Activated naive CD4-positive, alpha-beta T cell treated with anti-CD3 and anti-CD28 coated beads, Interleukin-2, amount 50 U/mL, for 24 hours (primary cell): Measurements from ENCODE around the gene DDI2.
A peak's percentile ranks its signal among the peaks of the same experiment; 100 is the strongest.
"Not testable (repeated sequence)": the region's sequence is repeated elsewhere in the genome, so short reads cannot be mapped to it uniquely, and the experiment has no call there.

Source experiments
- H3K27ac Mint-ChIP-seq: one replicate; pipeline ENCODE4 v1.8.0; 2021; ENCODE audit warnings: mild to moderate bottlenecking, mixed read lengths
- H3K27me3 Mint-ChIP-seq: one replicate; pipeline ENCODE4 v1.8.0; 2021; ENCODE audit warnings: mixed read lengths
- H3K36me3 Mint-ChIP-seq: one replicate; pipeline ENCODE4 v1.8.0; 2021; ENCODE audit warnings: mixed read lengths
- H3K4me1 Mint-ChIP-seq: one replicate; pipeline ENCODE4 v1.8.0; 2021; ENCODE audit warnings: mixed read lengths
- H3K4me3 Mint-ChIP-seq: one replicate; pipeline ENCODE4 v1.8.0; 2021; ENCODE audit warnings: mild to moderate bottlenecking, mixed read lengths
- H3K9me3 Mint-ChIP-seq: one replicate; pipeline ENCODE4 v1.8.0; 2021; ENCODE audit warnings: mixed read lengths

DDI2 gene

GRCh38 chr1:15595809-15596617 is 21.2 kb upstream of the DDI2 start:
- H3K4me1 Mint-ChIP-seq, result no peaks in the 10 kb centered on the region
- H3K27ac Mint-ChIP-seq, result no peak overlapping the region
- H3K9me3 Mint-ChIP-seq, result no peaks in the 10 kb centered on the region
- no peak overlapping the region for H3K4me3 Mint-ChIP-seq
- no peaks in the 10 kb centered on the region for H3K36me3 Mint-ChIP-seq
- no peaks in the 10 kb centered on the region for H3K27me3 Mint-ChIP-seq

DNA sequence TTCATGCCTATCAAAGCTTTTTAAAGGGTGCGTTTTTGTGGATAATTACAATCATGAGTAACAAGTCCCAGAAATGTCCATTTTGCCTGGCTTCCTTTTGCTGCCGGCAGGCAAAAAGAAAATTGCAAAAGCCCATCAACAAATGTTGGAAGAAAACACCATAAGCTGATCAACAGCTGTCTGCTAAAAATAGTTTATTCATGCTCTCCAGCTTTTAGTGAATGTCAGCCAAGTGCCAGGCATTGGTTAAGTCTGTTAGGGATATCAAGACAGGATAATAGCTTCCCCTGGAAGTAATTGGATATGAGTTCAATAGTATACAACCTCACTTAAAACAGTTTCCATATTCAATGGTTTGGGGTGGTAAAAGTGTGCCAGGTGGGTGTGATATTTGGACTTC is 18.8 kb upstream of the DDI2 start:
- peaks cover 4% of the 10 kb centered on the region for H3K4me1 Mint-ChIP-seq
- H3K9me3 Mint-ChIP-seq, result no peaks in the 10 kb centered on the region
- H3K36me3 Mint-ChIP-seq, result no peaks in the 10 kb centered on the region
- H3K4me3 Mint-ChIP-seq, result no peak overlapping the region
- no peak overlapping the region for H3K27ac Mint-ChIP-seq
- no peaks in the 10 kb centered on the region for H3K27me3 Mint-ChIP-seq

DNA sequence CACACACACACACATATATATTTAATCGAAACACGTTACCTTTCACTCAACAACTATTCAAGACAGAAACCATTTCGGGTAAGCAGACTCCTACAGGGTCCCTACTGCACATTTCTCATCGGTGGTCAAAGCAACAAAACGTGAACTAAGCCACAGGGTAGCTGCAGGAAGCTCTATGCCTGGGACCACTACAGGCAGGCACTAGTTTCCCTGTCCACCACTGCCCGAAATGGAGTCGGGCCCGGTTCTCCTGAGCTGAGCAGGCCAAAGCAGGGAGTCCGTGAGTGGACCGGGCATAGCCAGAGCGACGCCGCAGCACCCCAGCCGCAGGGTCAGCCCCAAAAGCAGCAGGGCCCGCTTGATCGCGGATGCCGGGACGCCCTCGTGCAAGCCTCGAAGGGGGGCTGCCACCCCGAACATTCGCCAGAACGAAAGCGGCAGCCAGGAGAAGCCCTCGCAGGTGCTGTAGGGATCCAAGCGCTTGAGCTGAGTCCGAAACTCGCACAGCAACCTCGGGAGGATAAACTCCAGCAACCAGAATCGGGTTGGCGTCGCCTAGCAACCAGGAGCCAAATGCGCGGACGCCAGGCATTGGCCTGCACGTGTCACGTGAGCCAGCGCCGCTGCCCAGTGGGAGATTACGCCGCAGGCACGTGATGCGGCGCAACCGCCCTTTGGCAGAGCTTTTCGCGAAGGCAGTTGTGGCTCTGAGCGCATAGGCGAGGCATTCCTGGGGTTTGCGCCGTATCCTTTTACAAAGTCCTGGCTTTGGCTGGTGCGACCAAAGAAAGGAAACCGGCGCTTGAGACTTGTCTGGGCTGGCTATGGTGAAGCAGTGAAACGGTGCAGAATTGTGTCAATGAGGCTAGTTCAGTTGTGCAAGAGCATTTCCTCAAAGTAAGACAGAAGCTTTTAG is 13.9 kb upstream of the DDI2 start:
- H3K27ac Mint-ChIP-seq, result peak overlapping the region; percentile 74
- H3K4me3 Mint-ChIP-seq, result peak overlapping the region; percentile 82
- H3K4me1 Mint-ChIP-seq, result peaks cover 9% of the 10 kb centered on the region
- no peaks in the 10 kb centered on the region for H3K27me3 Mint-ChIP-seq
- no peaks in the 10 kb centered on the region for H3K9me3 Mint-ChIP-seq
- no peaks in the 10 kb centered on the region for H3K36me3 Mint-ChIP-seq

DNA sequence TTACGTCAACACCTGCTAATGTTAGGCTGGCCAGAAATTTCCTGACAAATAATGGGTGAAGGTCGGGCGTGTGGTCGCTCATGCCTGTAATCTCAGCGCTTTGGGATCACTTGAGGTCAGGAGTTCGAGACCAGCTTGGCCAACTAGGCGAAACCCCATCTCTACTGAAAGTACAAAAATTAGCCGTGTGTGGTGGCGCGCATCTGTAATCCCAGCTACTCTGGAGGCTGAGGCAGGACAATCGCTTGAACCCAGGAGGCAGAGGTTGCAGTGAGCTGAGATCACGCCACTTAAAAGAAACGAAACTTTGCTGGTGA is 13.3 kb upstream of the DDI2 start:
- H3K36me3 Mint-ChIP-seq, H3K27me3 Mint-ChIP-seq, H3K4me1 Mint-ChIP-seq, H3K27ac Mint-ChIP-seq, H3K9me3 Mint-ChIP-seq: not testable (repeated sequence)
- H3K4me3 Mint-ChIP-seq, result peak overlapping the region; percentile 82

GRCh38 chr1:15604400-15604799 is 12.9 kb upstream of the DDI2 start:
- H3K4me1 Mint-ChIP-seq, H3K9me3 Mint-ChIP-seq, H3K27ac Mint-ChIP-seq, H3K36me3 Mint-ChIP-seq, H3K27me3 Mint-ChIP-seq: not testable (repeated sequence)
- peak overlapping the region; percentile 11 for H3K4me3 Mint-ChIP-seq

- no peak overlapping the region for H3K27ac Mint-ChIP-seq
- no peaks in the 10 kb centered on the region for H3K9me3 Mint-ChIP-seq
- H3K4me1 Mint-ChIP-seq, result peaks cover 9% of the 10 kb centered on the region
- H3K27me3 Mint-ChIP-seq, result no peaks in the 10 kb centered on the region
- H3K4me3 Mint-ChIP-seq, result no peak overlapping the region
- no peaks in the 10 kb centered on the region for H3K36me3 Mint-ChIP-seq
Measured at GRCh38 chr1:15605398-15606383, 11.6 kb upstream of the DDI2 start.

- no peak overlapping the region for H3K27ac Mint-ChIP-seq
- H3K4me1 Mint-ChIP-seq, result no peaks in the 10 kb centered on the region
- no peak overlapping the region for H3K4me3 Mint-ChIP-seq
- H3K27me3 Mint-ChIP-seq, result no peaks in the 10 kb centered on the region
- H3K9me3 Mint-ChIP-seq, result no peaks in the 10 kb centered on the region
- no peaks in the 10 kb centered on the region for H3K36me3 Mint-ChIP-seq
Measured at GRCh38 chr1:15609631-15610030, 7.6 kb upstream of the DDI2 start.

GRCh38 chr1:15610167-15610566 is 7.1 kb upstream of the DDI2 start:
- Mint-ChIP-seq H3K4me3 (no peak overlapping the region), H3K4me1 (no peaks in the 10 kb centered on the region), H3K27ac (no peak overlapping the region), H3K27me3 (no peaks in the 10 kb centered on the region), H3K9me3 (no peaks in the 10 kb centered on the region), H3K36me3 (no peaks in the 10 kb centered on the region)

DNA sequence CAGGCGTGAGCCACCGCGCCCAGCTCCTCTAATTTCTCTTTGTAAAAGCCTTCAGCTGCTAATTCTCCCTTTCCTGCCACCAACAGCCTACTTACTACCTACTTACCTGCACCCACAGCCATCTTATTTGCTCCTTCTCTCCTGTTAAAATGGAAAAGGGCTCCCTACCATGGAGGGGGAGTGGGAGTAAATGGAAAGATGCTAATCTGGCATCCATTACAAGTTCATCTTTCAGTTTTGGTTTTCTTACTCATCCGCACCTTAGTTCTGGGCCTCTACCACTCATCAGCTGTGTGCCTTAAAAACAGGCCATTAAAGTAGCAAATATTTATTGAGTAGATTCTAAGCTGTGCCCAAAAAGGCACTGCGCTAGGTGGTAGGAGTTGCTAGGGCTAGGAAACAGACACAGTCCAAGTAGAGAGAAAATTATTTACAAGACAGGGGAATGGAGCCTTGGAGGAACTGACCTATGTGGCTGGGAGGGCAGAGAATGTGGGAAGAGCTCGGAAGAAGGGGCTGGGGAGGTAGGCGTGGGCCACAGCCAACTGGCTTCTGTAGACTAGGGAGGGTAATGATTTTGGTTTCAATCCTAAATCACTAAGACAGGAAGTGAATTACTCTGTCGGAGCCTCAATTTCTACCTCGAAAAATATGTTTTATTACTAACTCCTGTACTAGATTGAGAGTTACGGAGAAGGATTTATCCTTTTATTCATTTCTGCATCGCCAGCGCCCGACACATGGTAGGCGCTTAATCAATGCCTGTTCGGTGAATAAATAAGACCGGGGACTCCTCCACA is 685 bp upstream of the DDI2 start:
- Mint-ChIP-seq H3K36me3 (peaks cover 7% of the 10 kb centered on the region), H3K27ac (peak overlapping the region; percentile 99), H3K4me1 (peaks cover 38% of the 10 kb centered on the region), H3K27me3 (no peaks in the 10 kb centered on the region), H3K9me3 (no peaks in the 10 kb centered on the region), H3K4me3 (peak overlapping the region; percentile 95)

GRCh38 chr1:15618077-15618654 is 908 bp downstream of the DDI2 start:
- peaks cover 54% of the 10 kb centered on the region for H3K4me1 Mint-ChIP-seq
- H3K4me3 Mint-ChIP-seq, result peak overlapping the region; percentile 95
- no peaks in the 10 kb centered on the region for H3K9me3 Mint-ChIP-seq
- H3K27ac Mint-ChIP-seq, result peak overlapping the region; percentile 92
- H3K36me3 Mint-ChIP-seq, result peaks cover 13% of the 10 kb centered on the region
- no peaks in the 10 kb centered on the region for H3K27me3 Mint-ChIP-seq

DNA sequence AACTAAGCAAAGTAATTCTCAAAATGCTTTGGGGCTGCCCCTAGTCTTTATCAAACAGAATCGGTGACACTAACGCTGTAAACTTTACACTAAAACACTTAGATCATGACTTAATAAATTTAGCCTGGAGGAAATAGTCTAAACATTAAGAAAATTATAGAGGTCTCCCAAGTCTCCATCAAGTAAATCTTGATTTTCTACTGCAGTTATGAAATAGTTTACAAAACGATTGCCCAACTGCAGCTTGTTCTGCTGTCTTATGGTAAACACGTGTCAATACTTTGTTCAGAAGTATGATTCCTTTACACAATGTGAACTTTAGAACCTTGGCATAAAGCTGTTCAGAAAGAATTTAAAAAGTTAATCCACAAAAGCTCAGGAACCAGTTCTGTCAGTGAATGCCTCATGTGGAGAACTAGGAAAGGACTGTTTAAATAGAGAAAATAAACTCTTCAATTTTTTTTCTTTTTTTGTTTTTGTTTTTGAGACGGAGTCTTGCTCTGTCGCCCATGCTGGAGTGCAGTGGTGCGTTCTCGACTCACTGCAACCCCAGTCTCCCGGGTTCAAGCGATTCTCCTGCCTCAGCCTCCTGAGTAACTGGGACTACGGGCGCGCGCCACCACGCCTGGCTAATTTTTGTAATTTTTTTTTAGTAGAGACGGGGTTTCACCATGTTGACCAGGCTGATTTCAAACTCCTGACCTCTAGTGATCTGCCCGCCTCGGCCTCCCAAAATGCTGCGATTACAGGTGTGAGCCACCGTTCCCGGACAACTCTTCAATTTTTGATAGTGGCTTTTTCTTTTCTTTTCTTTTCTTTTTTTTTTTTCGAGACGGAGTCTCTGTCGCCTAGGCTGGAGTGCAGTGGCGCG is 1.6 kb downstream of the DDI2 start:
- no peaks in the 10 kb centered on the region for H3K9me3 Mint-ChIP-seq
- no peaks in the 10 kb centered on the region for H3K27me3 Mint-ChIP-seq
- peak overlapping the region; percentile 95 for H3K4me3 Mint-ChIP-seq
- peaks cover 54% of the 10 kb centered on the region for H3K4me1 Mint-ChIP-seq
- H3K27ac Mint-ChIP-seq, result peak overlapping the region; percentile 92
- H3K36me3 Mint-ChIP-seq, result peaks cover 13% of the 10 kb centered on the region

- H3K9me3 Mint-ChIP-seq, result no peaks in the 10 kb centered on the region
- H3K4me1 Mint-ChIP-seq, result peaks cover 62% of the 10 kb centered on the region
- no peak overlapping the region for H3K27ac Mint-ChIP-seq
- H3K4me3 Mint-ChIP-seq, result peak overlapping the region; percentile 76
- peaks cover 13% of the 10 kb centered on the region for H3K36me3 Mint-ChIP-seq
- H3K27me3 Mint-ChIP-seq, result no peaks in the 10 kb centered on the region
Measured at GRCh38 chr1:15620155-15620545, 2.9 kb downstream of the DDI2 start.

DNA sequence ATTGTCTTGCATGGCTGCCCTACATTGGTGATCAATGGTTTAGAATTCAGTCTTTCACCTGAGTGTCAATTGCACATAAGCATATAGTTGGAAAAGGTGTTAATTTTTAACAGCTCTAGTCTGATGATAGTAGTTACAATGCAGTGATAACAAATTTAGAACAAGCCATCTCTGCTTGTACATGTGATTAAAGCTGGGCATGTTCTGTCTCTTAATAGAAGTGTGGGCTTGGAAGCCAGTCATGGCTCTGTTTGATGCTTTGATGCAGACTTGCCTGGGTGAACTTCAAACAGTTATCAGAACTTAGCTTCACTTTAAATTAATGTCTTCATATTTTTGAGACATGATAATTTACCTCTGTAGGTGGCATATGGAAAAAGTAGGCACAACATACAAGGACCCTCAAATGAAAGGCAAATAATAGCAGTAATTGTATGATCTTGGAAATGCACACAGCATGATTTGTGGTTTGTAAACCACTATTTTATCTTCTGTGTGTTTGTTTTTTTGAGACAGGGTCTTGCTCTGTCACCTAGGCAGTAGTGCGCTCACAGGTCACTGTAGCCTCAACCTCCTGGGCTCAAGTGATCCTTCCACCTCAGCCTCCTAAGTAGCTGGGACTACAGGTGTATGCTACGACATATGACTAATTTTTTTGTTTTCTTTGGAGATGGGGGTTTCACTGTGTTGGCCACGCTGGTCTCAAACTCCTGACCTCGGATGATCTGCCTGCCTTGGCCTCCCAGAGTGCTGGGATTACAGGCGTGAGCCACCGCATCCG is 3.8 kb downstream of the DDI2 start:
- H3K4me3 Mint-ChIP-seq, result peak overlapping the region; percentile 76
- peaks cover 67% of the 10 kb centered on the region for H3K4me1 Mint-ChIP-seq
- H3K27ac Mint-ChIP-seq, result no peak overlapping the region
- no peaks in the 10 kb centered on the region for H3K27me3 Mint-ChIP-seq
- peaks cover 13% of the 10 kb centered on the region for H3K36me3 Mint-ChIP-seq
- H3K9me3 Mint-ChIP-seq, result no peaks in the 10 kb centered on the region
